HL-60 (cell line): ENCODE results near the gene REM1.

Experiments used
- GABPA ChIP-seq: IDR thresholded peaks from 2 replicates; pipeline ENCODE4 v1.6.1; 2012; ENCODE audit warnings: low read depth
- POLR2AphosphoS5 ChIP-seq: IDR thresholded peaks from 2 replicates; pipeline ENCODE4 v1.6.1; 2012; ENCODE audit warnings: low read depth
- SPI1 ChIP-seq: IDR thresholded peaks from 2 replicates; pipeline ENCODE4 v1.6.1; 2012; ENCODE audit warnings: low read depth, mild to moderate bottlenecking, borderline replicate concordance
- TF ChIP-seq, protein P1 (sequence below): IDR thresholded peaks from one replicate; pipeline ENCODE4 v1.5.1; 2011; ENCODE audit warnings: low read length, control low read depth, inconsistent platforms; ENCODE audit not compliant: insufficient read depth
- TF ChIP-seq, protein P2 (sequence below): IDR thresholded peaks from 2 replicates; pipeline ENCODE4 v1.6.1; 2012; ENCODE audit warnings: low read depth; ENCODE audit not compliant: insufficient replicate concordance

DNA sequence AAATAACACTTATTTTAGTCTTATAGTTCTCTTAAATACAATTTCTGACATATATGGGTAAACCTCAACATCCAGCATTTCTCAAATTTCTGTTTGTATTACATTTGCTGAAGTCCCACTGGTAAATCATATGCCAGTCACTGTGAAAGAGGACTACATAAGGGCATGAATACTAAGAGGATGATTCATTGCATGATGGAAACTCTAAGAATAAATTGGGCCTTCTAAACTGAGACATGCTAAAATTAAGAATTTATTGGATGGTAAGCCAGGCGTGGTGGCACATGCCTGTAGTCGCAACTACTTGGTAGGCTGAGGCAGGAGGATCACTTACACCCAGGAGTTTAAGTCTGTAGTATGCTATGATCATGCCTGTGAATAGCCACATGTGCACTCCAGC is 22.5 kb upstream of the REM1 start:
- TF ChIP-seq, protein P1, sequence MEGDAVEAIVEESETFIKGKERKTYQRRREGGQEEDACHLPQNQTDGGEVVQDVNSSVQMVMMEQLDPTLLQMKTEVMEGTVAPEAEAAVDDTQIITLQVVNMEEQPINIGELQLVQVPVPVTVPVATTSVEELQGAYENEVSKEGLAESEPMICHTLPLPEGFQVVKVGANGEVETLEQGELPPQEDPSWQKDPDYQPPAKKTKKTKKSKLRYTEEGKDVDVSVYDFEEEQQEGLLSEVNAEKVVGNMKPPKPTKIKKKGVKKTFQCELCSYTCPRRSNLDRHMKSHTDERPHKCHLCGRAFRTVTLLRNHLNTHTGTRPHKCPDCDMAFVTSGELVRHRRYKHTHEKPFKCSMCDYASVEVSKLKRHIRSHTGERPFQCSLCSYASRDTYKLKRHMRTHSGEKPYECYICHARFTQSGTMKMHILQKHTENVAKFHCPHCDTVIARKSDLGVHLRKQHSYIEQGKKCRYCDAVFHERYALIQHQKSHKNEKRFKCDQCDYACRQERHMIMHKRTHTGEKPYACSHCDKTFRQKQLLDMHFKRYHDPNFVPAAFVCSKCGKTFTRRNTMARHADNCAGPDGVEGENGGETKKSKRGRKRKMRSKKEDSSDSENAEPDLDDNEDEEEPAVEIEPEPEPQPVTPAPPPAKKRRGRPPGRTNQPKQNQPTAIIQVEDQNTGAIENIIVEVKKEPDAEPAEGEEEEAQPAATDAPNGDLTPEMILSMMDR = no peak
- TF ChIP-seq POLR2AphosphoS5 = no peak
- no peak for TF ChIP-seq SPI1
- TF ChIP-seq, protein P2, sequence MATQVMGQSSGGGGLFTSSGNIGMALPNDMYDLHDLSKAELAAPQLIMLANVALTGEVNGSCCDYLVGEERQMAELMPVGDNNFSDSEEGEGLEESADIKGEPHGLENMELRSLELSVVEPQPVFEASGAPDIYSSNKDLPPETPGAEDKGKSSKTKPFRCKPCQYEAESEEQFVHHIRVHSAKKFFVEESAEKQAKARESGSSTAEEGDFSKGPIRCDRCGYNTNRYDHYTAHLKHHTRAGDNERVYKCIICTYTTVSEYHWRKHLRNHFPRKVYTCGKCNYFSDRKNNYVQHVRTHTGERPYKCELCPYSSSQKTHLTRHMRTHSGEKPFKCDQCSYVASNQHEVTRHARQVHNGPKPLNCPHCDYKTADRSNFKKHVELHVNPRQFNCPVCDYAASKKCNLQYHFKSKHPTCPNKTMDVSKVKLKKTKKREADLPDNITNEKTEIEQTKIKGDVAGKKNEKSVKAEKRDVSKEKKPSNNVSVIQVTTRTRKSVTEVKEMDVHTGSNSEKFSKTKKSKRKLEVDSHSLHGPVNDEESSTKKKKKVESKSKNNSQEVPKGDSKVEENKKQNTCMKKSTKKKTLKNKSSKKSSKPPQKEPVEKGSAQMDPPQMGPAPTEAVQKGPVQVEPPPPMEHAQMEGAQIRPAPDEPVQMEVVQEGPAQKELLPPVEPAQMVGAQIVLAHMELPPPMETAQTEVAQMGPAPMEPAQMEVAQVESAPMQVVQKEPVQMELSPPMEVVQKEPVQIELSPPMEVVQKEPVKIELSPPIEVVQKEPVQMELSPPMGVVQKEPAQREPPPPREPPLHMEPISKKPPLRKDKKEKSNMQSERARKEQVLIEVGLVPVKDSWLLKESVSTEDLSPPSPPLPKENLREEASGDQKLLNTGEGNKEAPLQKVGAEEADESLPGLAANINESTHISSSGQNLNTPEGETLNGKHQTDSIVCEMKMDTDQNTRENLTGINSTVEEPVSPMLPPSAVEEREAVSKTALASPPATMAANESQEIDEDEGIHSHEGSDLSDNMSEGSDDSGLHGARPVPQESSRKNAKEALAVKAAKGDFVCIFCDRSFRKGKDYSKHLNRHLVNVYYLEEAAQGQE = no peak
- no peak for TF ChIP-seq GABPA
